PC-3 (cell line): ENCODE data around the gene COLEC11. TPM values are rescaled to one million over a fixed set of nuclear protein-coding genes. Genes with fewer than 3 reads are reported as not detected.

Experiments used
- ATAC-seq: fragments of 200-7000 bp; cut with Tn5 transposase; 2 replicates; pipeline ENCODE4 v1.9.1; 2020; ENCODE audit warnings: mild to moderate bottlenecking, moderate library complexity
- BruUV-seq: library from RNA; stranded (reverse); fragments of 400-500 nt; replicated peaks from 2 replicates; lab custom pipeline; 2021; lab: Mats Ljungman, UMichigan
- CTCF ChIA-PET: fragments of 300-600 bp; sonication (Branson Sonifier 250); formaldehyde crosslinking; loops from one replicate; lab custom pipeline; 2022; ENCODE audit warnings: antibody characterized with exemption; lab: Charles Lee
- POLR2A ChIA-PET: fragments of 300-600 bp; sonication (Branson Sonifier 250); formaldehyde crosslinking; loops from one replicate; lab custom pipeline; 2022; ENCODE audit warnings: antibody characterized with exemption; ENCODE audit not compliant: unreplicated experiment; lab: Charles Lee
- DNase-seq: peaks from one replicate; pipeline ENCODE4 v3.0.0-alpha.2; 2015
- H2AFZ ChIP-seq: fragments of 300-600 bp; sonication (generic); 2 replicates; pipeline ENCODE4 v1.6.0; 2016; ENCODE audit warnings: antibody characterized with exemption, low read length
- H3F3A ChIP-seq: fragments of 300-600 bp; sonication (generic); one replicate; pipeline ENCODE4 v1.6.0; 2017; ENCODE audit warnings: antibody characterized with exemption, low read length, control low read depth, mild to moderate bottlenecking; ENCODE audit not compliant: unreplicated experiment
- H3K27ac ChIP-seq: fragments of 300-600 bp; sonication (generic); 2 replicates; pipeline ENCODE4 v1.5.1; 2016; ENCODE audit warnings: mild to moderate bottlenecking, low read length
- H3K27me3 ChIP-seq: fragments of 300-600 bp; sonication (generic); 2 replicates; pipeline ENCODE4 v1.6.1; 2016; ENCODE audit warnings: low read length, mixed read lengths
- H3K36me3 ChIP-seq: fragments of 300-600 bp; sonication (generic); 2 replicates; pipeline ENCODE4 v1.6.1; 2016; ENCODE audit warnings: low read depth, mixed run types, low read length, mixed read lengths
- H3K4me1 ChIP-seq: fragments of 300-600 bp; sonication (generic); 2 replicates; pipeline ENCODE4 v1.5.1; 2016; ENCODE audit warnings: low read length; ENCODE audit not compliant: insufficient read depth
- H3K4me2 ChIP-seq: fragments of 300-600 bp; sonication (generic); 2 replicates; pipeline ENCODE4 v1.6.0; 2016; ENCODE audit warnings: low read length
- H3K4me3 ChIP-seq: fragments of 300-600 bp; sonication (generic); 2 replicates; pipeline ENCODE4 v1.5.1; 2016; ENCODE audit warnings: mild to moderate bottlenecking, low read length, mixed read lengths
- H3K79me2 ChIP-seq: fragments of 300-600 bp; sonication (generic); 2 replicates; pipeline ENCODE4 v1.6.1; 2017; ENCODE audit warnings: low read length, mixed read lengths
- H3K9ac ChIP-seq: fragments of 300-600 bp; sonication (generic); 2 replicates; pipeline ENCODE4 v1.6.0; 2016; ENCODE audit warnings: mild to moderate bottlenecking, low read length
- H3K9me2 ChIP-seq: fragments of 300-600 bp; sonication (generic); replicated peaks from 2 replicates; pipeline ENCODE4 v1.6.1; 2016; ENCODE audit warnings: mixed run types, low read length, mixed read lengths
- H3K9me3 ChIP-seq: fragments of 300-600 bp; sonication (generic); 2 replicates; pipeline ENCODE4 v1.6.1; 2016; ENCODE audit warnings: low read length, mixed read lengths
- H4K20me1 ChIP-seq: fragments of 300-600 bp; sonication (generic); 2 replicates; pipeline ENCODE4 v1.6.1; 2016; ENCODE audit warnings: low read length, mixed read lengths
- CTCF ChIP-seq: fragments of 300-600 bp; sonication (generic); conservative IDR thresholded peaks from 2 replicates; pipeline ENCODE4 v1.5.1; 2017; ENCODE audit warnings: antibody characterized with exemption, low read depth, mild to moderate bottlenecking, low read length
- EZH2 ChIP-seq: fragments of 300-600 bp; sonication (generic); IDR thresholded peaks from one replicate; pipeline ENCODE4 v1.6.1; 2017; ENCODE audit warnings: antibody characterized with exemption, mild to moderate bottlenecking, low read length; ENCODE audit not compliant: unreplicated experiment
- EZH2phosphoT487 ChIP-seq: fragments of 300-600 bp; sonication (generic); IDR thresholded peaks from 2 replicates; pipeline ENCODE4 v1.6.1; 2018; ENCODE audit warnings: mild to moderate bottlenecking, antibody characterized with exemption, low read length, borderline replicate concordance
- intact Hi-C: fragments of 100-400 bp; cut with micrococcal nuclease; formaldehyde crosslinking; loops from 2 replicates; pipeline ENCODE4 v1.9.0; 2023
- total RNA-seq: library from RNA; depleted of rRNA; stranded (reverse); fragments of >200 nt; gene quantifications from 2 replicates; pipeline ENCODE4 v1.2.3, GENCODE V29; 2014

Gene COLEC11
- total RNA-seq, 1 experiment from 2014 or later = 0.44 TPM

- no peak overlapping the region for H3K4me2 ChIP-seq
- no peak overlapping the region for H3K27ac ChIP-seq
Observed at GRCh38 chr2:3586220-3586619, 8.7 kb upstream of the COLEC11 start.

GRCh38 chr2:3587021-3587420 is 7.9 kb upstream of the COLEC11 start:
- Histone ChIP-seq H3K79me2 (no peaks in the 10 kb centered on the region), H4K20me1 (peaks cover 1% of the 10 kb centered on the region; the same call in 1 of the 2 replicates), H3K9me2 (no peaks in the 10 kb centered on the region), H3K4me2 (peak overlapping the region; percentile 9; the same call in 1 of the 2 replicates), H2AFZ (no peak overlapping the region), H3F3A (peaks cover 4% of the 10 kb centered on the region), H3K4me3 (no peak overlapping the region), H3K9ac (no peak overlapping the region), H3K9me3 (no peaks in the 10 kb centered on the region), H3K27ac (0 out of 2 replicates have a peak overlapping the region, but pooled peaks have one; percentile 12), H3K27me3 (no peaks in the 10 kb centered on the region), H3K36me3 (peaks cover 9% of the 10 kb centered on the region; the same call in 1 of the 2 replicates), H3K4me1 (peaks cover 9% of the 10 kb centered on the region)
- POLR2A ChIA-PET = no interaction called here
- intact Hi-C loops = no loop called here
- no peak for TF ChIP-seq EZH2
- TF ChIP-seq CTCF = no peak
- ATAC-seq (peak; percentile 18), DNase-seq (no peak)
- CTCF ChIA-PET = no interaction called here
- BruUV-seq = no TSS peak

More at GRCh38 chr2:3586220-3586619, 8.7 kb upstream of the COLEC11 start:
- TF ChIP-seq EZH2phosphoT487 = no peak
- no peak for TF ChIP-seq EZH2
- no peak for TF ChIP-seq CTCF
- H3K36me3 ChIP-seq = peaks cover 17% of the 10 kb centered on the region
- no peak overlapping the region for H3K4me3 ChIP-seq
- peaks cover 9% of the 10 kb centered on the region for H3K4me1 ChIP-seq
- no peak overlapping the region for H3K9ac ChIP-seq
- H4K20me1 ChIP-seq = peaks cover 9% of the 10 kb centered on the region
- POLR2A ChIA-PET = no interaction called here
- peaks cover 5% of the 10 kb centered on the region for H3F3A ChIP-seq
- peaks cover 3% of the 10 kb centered on the region; the same call in 1 of the 2 replicates for H3K79me2 ChIP-seq
- intact Hi-C loops = no loop called here
- H3K9me2 ChIP-seq = no peaks in the 10 kb centered on the region
- no peaks in the 10 kb centered on the region for H3K9me3 ChIP-seq
- no peak for DNase-seq
- no peak for ATAC-seq
- H3K27me3 ChIP-seq = no peaks in the 10 kb centered on the region
- BruUV-seq = no TSS peak
- no peak overlapping the region for H2AFZ ChIP-seq
- CTCF ChIA-PET = no interaction called here

GRCh38 chr2:3587432-3587831 is 7.5 kb upstream of the COLEC11 start:
- no peak overlapping the region for H3K4me3 ChIP-seq
- DNase-seq (peak; percentile 43), ATAC-seq (peak; percentile 67)
- ChIA-PET CTCF (no interaction called here), POLR2A (no interaction called here)
- intact Hi-C loops = no loop called here
- H4K20me1 ChIP-seq = no peaks in the 10 kb centered on the region
- H3K9ac ChIP-seq = no peak overlapping the region
- no peaks in the 10 kb centered on the region for H3K27me3 ChIP-seq
- peaks cover 9% of the 10 kb centered on the region; the same call in 1 of the 2 replicates for H3K36me3 ChIP-seq
- 0 out of 2 replicates have a peak overlapping the region, but pooled peaks have one; percentile 12 for H3K27ac ChIP-seq
- no peaks in the 10 kb centered on the region for H3K9me2 ChIP-seq
- H2AFZ ChIP-seq = no peak overlapping the region
- BruUV-seq = no TSS peak
- H3K4me2 ChIP-seq = peak overlapping the region; percentile 9; the same call in 1 of the 2 replicates
- TF ChIP-seq CTCF = no peak
- no peak for TF ChIP-seq EZH2
- TF ChIP-seq EZH2phosphoT487 = no peak
- H3F3A ChIP-seq = peaks cover 4% of the 10 kb centered on the region
- H3K9me3 ChIP-seq = no peaks in the 10 kb centered on the region
- peaks cover 9% of the 10 kb centered on the region for H3K4me1 ChIP-seq
- no peaks in the 10 kb centered on the region for H3K79me2 ChIP-seq
